Activated CD4-positive, alpha-beta T cell treated with anti-CD3 and anti-CD28 coated beads, Interleukin-2, amount 10 ng/mL, durations not matched to agents 24 days and 14 days (primary cell): ENCODE data around the gene DLG2. TPM values are rescaled to one million over a fixed set of nuclear protein-coding genes. Genes with fewer than 3 reads are reported as not detected.

ENCODE experiments used
- DNase-seq: peaks from one replicate; pipeline ENCODE4 v3.0.0; 2022
- H3K27ac Mint-ChIP-seq: one replicate; pipeline ENCODE4 v1.8.0; 2022; ENCODE audit warnings: mild to moderate bottlenecking, mixed read lengths
- H3K27me3 Mint-ChIP-seq: one replicate; pipeline ENCODE4 v1.8.0; 2022; ENCODE audit warnings: mixed read lengths
- H3K36me3 Mint-ChIP-seq: one replicate; pipeline ENCODE4 v1.8.0; 2022; ENCODE audit warnings: low read depth, mild to moderate bottlenecking, mixed read lengths
- H3K4me1 Mint-ChIP-seq: one replicate; pipeline ENCODE4 v1.8.0; 2021; ENCODE audit warnings: mixed read lengths
- H3K4me3 Mint-ChIP-seq: one replicate; pipeline ENCODE4 v1.8.0; 2022; ENCODE audit warnings: mild to moderate bottlenecking, moderate library complexity, mixed read lengths
- H3K9me3 Mint-ChIP-seq: one replicate; pipeline ENCODE4 v1.8.0; 2021; ENCODE audit warnings: mixed read lengths
- intact Hi-C: fragments of 100-400 bp; cut with micrococcal nuclease; formaldehyde crosslinking; loops from one replicate; pipeline ENCODE4 v1.15.1; 2023
- total RNA-seq: library from RNA; stranded (reverse); gene quantifications from 2 replicates; pipeline ENCODE4 v1.2.3, GENCODE V29; 2022

DLG2 gene
- total RNA-seq, 1 donor from 2014 or later: 1.0 TPM

- Mint-ChIP-seq H3K4me1 (no peaks in the 10 kb centered on the region), H3K27ac (no peak overlapping the region), H3K36me3 (no peaks in the 10 kb centered on the region), H3K9me3 (no peaks in the 10 kb centered on the region), H3K4me3 (no peak overlapping the region), H3K27me3 (no peaks in the 10 kb centered on the region)
- intact Hi-C loops: no loop called here
- DNase-seq: no peak
Measured at GRCh38 chr11:84685149-84685548, 942.0 kb downstream of the DLG2 start.

GRCh38 chr11:84681456-84681855 lies 945.7 kb downstream of the DLG2 start:
- intact Hi-C loops: no loop called here
- H3K9me3 Mint-ChIP-seq: no peaks in the 10 kb centered on the region
- no peak overlapping the region for H3K27ac Mint-ChIP-seq
- H3K27me3 Mint-ChIP-seq: no peaks in the 10 kb centered on the region
- no peak for DNase-seq
- no peaks in the 10 kb centered on the region for H3K36me3 Mint-ChIP-seq
- H3K4me1 Mint-ChIP-seq: no peaks in the 10 kb centered on the region
- H3K4me3 Mint-ChIP-seq: no peak overlapping the region

- no peak overlapping the region for H3K4me3 Mint-ChIP-seq
- H3K27ac Mint-ChIP-seq: no peak overlapping the region
- no peaks in the 10 kb centered on the region for H3K9me3 Mint-ChIP-seq
- intact Hi-C loops: loop anchor here (10.0 kb wide), 1 partner anchor 1039 kb away; no protein-coding TSS in a partner anchor
- no peaks in the 10 kb centered on the region for H3K4me1 Mint-ChIP-seq
- no peaks in the 10 kb centered on the region for H3K27me3 Mint-ChIP-seq
- DNase-seq: no peak
- no peaks in the 10 kb centered on the region for H3K36me3 Mint-ChIP-seq
Measured at GRCh38 chr11:84675396-84676025, 951.6 kb downstream of the DLG2 start.

- H3K4me1 Mint-ChIP-seq: no peaks in the 10 kb centered on the region
- no peaks in the 10 kb centered on the region for H3K27me3 Mint-ChIP-seq
- DNase-seq: no peak
- intact Hi-C loops: loop anchor here (10.0 kb wide), 1 partner anchor 1041 kb away; no protein-coding TSS in a partner anchor
- H3K4me3 Mint-ChIP-seq: no peak overlapping the region
- no peak overlapping the region for H3K27ac Mint-ChIP-seq
- H3K9me3 Mint-ChIP-seq: peaks cover 4% of the 10 kb centered on the region
- H3K36me3 Mint-ChIP-seq: no peaks in the 10 kb centered on the region
Measured at GRCh38 chr11:84673753-84674152, 953.4 kb downstream of the DLG2 start.

GRCh38 chr11:84671325-84671999 lies 955.7 kb downstream of the DLG2 start:
- no peak for DNase-seq
- Mint-ChIP-seq H3K4me1 (no peaks in the 10 kb centered on the region), H3K9me3 (peaks cover 5% of the 10 kb centered on the region), H3K27me3 (no peaks in the 10 kb centered on the region), H3K27ac (no peak overlapping the region), H3K4me3 (no peak overlapping the region), H3K36me3 (no peaks in the 10 kb centered on the region)
- intact Hi-C loops: loop anchor here (10.0 kb wide), 1 partner anchor 1043 kb away; no protein-coding TSS in a partner anchor

- no peak overlapping the region for H3K4me3 Mint-ChIP-seq
- H3K36me3 Mint-ChIP-seq: no peaks in the 10 kb centered on the region
- no peak overlapping the region for H3K27ac Mint-ChIP-seq
- intact Hi-C loops: no loop called here
- peaks cover under 1% of the 10 kb centered on the region for H3K9me3 Mint-ChIP-seq
- DNase-seq: no peak
- H3K4me1 Mint-ChIP-seq: no peaks in the 10 kb centered on the region
- no peaks in the 10 kb centered on the region for H3K27me3 Mint-ChIP-seq
Measured at GRCh38 chr11:84663731-84664130, 963.4 kb downstream of the DLG2 start.

- Mint-ChIP-seq H3K36me3 (no peaks in the 10 kb centered on the region), H3K4me1 (no peaks in the 10 kb centered on the region), H3K9me3 (no peaks in the 10 kb centered on the region), H3K27ac (no peak overlapping the region), H3K4me3 (no peak overlapping the region), H3K27me3 (no peaks in the 10 kb centered on the region)
- DNase-seq: no peak
- intact Hi-C loops: no loop called here
Measured at GRCh38 chr11:84660257-84660977, 966.7 kb downstream of the DLG2 start.

- Mint-ChIP-seq H3K9me3 (peaks cover 3% of the 10 kb centered on the region), H3K4me3 (no peak overlapping the region), H3K36me3 (no peaks in the 10 kb centered on the region), H3K27me3 (no peaks in the 10 kb centered on the region), H3K27ac (no peak overlapping the region), H3K4me1 (no peaks in the 10 kb centered on the region)
- no peak for DNase-seq
- intact Hi-C loops: no loop called here
Measured at GRCh38 chr11:84655712-84656111, 971.4 kb downstream of the DLG2 start.

- no peaks in the 10 kb centered on the region for H3K9me3 Mint-ChIP-seq
- no peaks in the 10 kb centered on the region for H3K4me1 Mint-ChIP-seq
- H3K36me3 Mint-ChIP-seq: no peaks in the 10 kb centered on the region
- no peak overlapping the region for H3K27ac Mint-ChIP-seq
- intact Hi-C loops: no loop called here
- no peak overlapping the region for H3K4me3 Mint-ChIP-seq
- DNase-seq: no peak
- H3K27me3 Mint-ChIP-seq: no peaks in the 10 kb centered on the region
Measured at GRCh38 chr11:84648471-84648870, 978.7 kb downstream of the DLG2 start.

GRCh38 chr11:84645988-84646694 lies 981.0 kb downstream of the DLG2 start:
- Mint-ChIP-seq H3K4me1 (no peaks in the 10 kb centered on the region), H3K4me3 (no peak overlapping the region), H3K9me3 (no peaks in the 10 kb centered on the region), H3K36me3 (no peaks in the 10 kb centered on the region), H3K27ac (no peak overlapping the region), H3K27me3 (no peaks in the 10 kb centered on the region)
- intact Hi-C loops: no loop called here
- DNase-seq: no peak

- intact Hi-C loops: no loop called here
- H3K4me3 Mint-ChIP-seq: no peak overlapping the region
Measured at GRCh38 chr11:84642500-84642899, 984.6 kb downstream of the DLG2 start.

GRCh38 chr11:84634309-84634708 lies 992.8 kb downstream of the DLG2 start:
- no peak overlapping the region for H3K4me3 Mint-ChIP-seq
- H3K4me1 Mint-ChIP-seq: no peaks in the 10 kb centered on the region
- no peaks in the 10 kb centered on the region for H3K9me3 Mint-ChIP-seq
- H3K36me3 Mint-ChIP-seq: no peaks in the 10 kb centered on the region
- no peak for DNase-seq
- no peak overlapping the region for H3K27ac Mint-ChIP-seq
- intact Hi-C loops: no loop called here
- no peaks in the 10 kb centered on the region for H3K27me3 Mint-ChIP-seq

More at GRCh38 chr11:84642500-84642899, 984.6 kb downstream of the DLG2 start:
- Mint-ChIP-seq H3K36me3 (no peaks in the 10 kb centered on the region), H3K27ac (no peak overlapping the region), H3K27me3 (no peaks in the 10 kb centered on the region), H3K9me3 (no peaks in the 10 kb centered on the region), H3K4me1 (no peaks in the 10 kb centered on the region)
- no peak for DNase-seq

- H3K9me3 Mint-ChIP-seq: no peaks in the 10 kb centered on the region
- H3K4me3 Mint-ChIP-seq: no peak overlapping the region
- no peaks in the 10 kb centered on the region for H3K4me1 Mint-ChIP-seq
- H3K27ac Mint-ChIP-seq: no peak overlapping the region
- no peaks in the 10 kb centered on the region for H3K36me3 Mint-ChIP-seq
- no peaks in the 10 kb centered on the region for H3K27me3 Mint-ChIP-seq
- intact Hi-C loops: no loop called here
- no peak for DNase-seq
Measured at GRCh38 chr11:84628871-84629620, 998.1 kb downstream of the DLG2 start.
